Heart left ventricle (tissue), 16 donors: ENCODE results near the gene MYH3. TPM values are rescaled to one million over a fixed set of nuclear protein-coding genes. Genes with fewer than 3 reads are reported as not detected.
A peak's percentile ranks its signal among the peaks of the same experiment; 100 is the strongest.

Experiments
- ATAC-seq, 4 donors: fragments of 200-7000 bp; cut with Tn5 transposase; one replicate each; pipeline ENCODE4 v1.9.1; 2020 to 2022; ENCODE audit warnings: moderate library complexity in 4 of 4, mild to moderate bottlenecking in 3 of 4, moderate number of reproducible peaks in 1 of 4
- DNase-seq, 5 donors: peaks; one replicate each; pipeline ENCODE4 v3.0.0-alpha.2; 2020
- H3K27ac ChIP-seq, 12 donors: fragments of 200-600 bp; sonication (generic) in 4 of 12; one replicate each; pipeline versions ENCODE4 v1.5.0 to v1.8.0; 2016 to 2022; ENCODE audit warnings: mild to moderate bottlenecking in 2 of 12
- H3K27me3 ChIP-seq, 9 donors: fragments of 200-600 bp; sonication (generic) in 2 of 9; one replicate each; pipeline versions ENCODE4 v1.5.1 to v1.8.0; 2016 to 2022; ENCODE audit warnings: mild to moderate bottlenecking in 3 of 9
- H3K36me3 ChIP-seq, 9 donors: fragments of 200-600 bp; sonication (generic) in 2 of 9; one replicate each; pipeline versions ENCODE4 v1.5.0 to v1.8.0; 2018 to 2022; ENCODE audit warnings: mild to moderate bottlenecking in 2 of 9
- H3K4me1 ChIP-seq, 12 donors: fragments of 200-600 bp; sonication (generic) in 4 of 12; one replicate each; pipeline versions ENCODE4 v1.5.0 to v1.8.0; 2016 to 2022; ENCODE audit warnings: mild to moderate bottlenecking in 3 of 12
- H3K4me3 ChIP-seq, 12 donors: fragments of 200-600 bp; sonication (generic) in 4 of 12; one replicate each; pipeline versions ENCODE4 v1.5.0 to v1.8.0; 2017 to 2022; ENCODE audit warnings: mild to moderate bottlenecking in 9 of 12, moderate library complexity in 4 of 12
- H3K9me3 ChIP-seq, 12 donors: fragments of 200-600 bp; sonication (generic) in 4 of 12; one replicate each; pipeline versions ENCODE4 v1.5.0 to v1.8.0; 2016 to 2022; ENCODE audit warnings: mild to moderate bottlenecking in 1 of 12
- CTCF ChIP-seq, 12 donors: fragments of 200-600 bp; sonication (generic) in 4 of 12; IDR thresholded peaks; one replicate each; pipeline versions ENCODE4 v1.5.0 to v1.8.0; 2018 to 2022; ENCODE audit warnings: antibody characterized with exemption in 12 of 12, mild to moderate bottlenecking in 5 of 12
- POLR2A ChIP-seq, 2 donors: fragments of 450-650 bp; IDR thresholded peaks; one replicate each; pipeline ENCODE4 v1.6.1; 2017; ENCODE audit warnings: antibody characterized with exemption in 2 of 2, mild to moderate bottlenecking in 2 of 2, moderate library complexity in 2 of 2
- WGBS, 4 donors: extraction: QIAGEN DNeasy Blood & Tissue Kit in 2 of 4; methylation state at CpG; one replicate each; pipeline versions ENCODE4 v1.1.5 to v1.1.7; 2013 to 2018; 5-methylcytosine and 5-hydroxymethylcytosine counted together
- intact Hi-C, 10 donors: fragments of 100-400 bp; cut with DNase I; formaldehyde crosslinking; loops; one replicate each; pipeline versions ENCODE4 v1.11.1 to v1.14.2; 2022
- polyA plus RNA-seq, 2 donors: library from polyadenylated mRNA; stranded (reverse); fragments of 200-250 nt; gene quantifications; one replicate each; pipeline ENCODE4 v1.2.3, GENCODE V29; 2013
- total RNA-seq, 9 donors: library from RNA; depleted of rRNA in 2 of 9; stranded (reverse); fragments of >200 nt in 2 of 9; fragmentation: NEBNext Ultra II Directional in 3 of 9; extraction: Animal tissue kit (Norgen Biotek cat#: 25700) in 3 of 9; gene quantifications; one replicate each; pipeline versions ENCODE4 v1.1.0 to v1.2.4, GENCODE V29; 2016 to 2023
- donor health status: ischemic (EF 13 %, LVEDD 7.1; RV severe dilation, severe dysfunction).
- donor health status: healthy with polysubstance abuse.
- donor health status: DM: no; HTN: yes; CAD: no.
- donor health status: DM: no; HTN: no; CAD: no.
- donor health status: ischemic (EF 25% LVEDD 6.9; RV normal size, moderate dysfunction).
- donor health status: ischemic (EF 25% LVEDD 5.7; RV mildly dilated, moderate dysfunction).
- donor health status: healthy.
- donor health status: DM: yes; HTN: yes; CAD: no.
- donor health status: ischemic (EF 35%, LVEDD 5.7; RV mildly dilated, moderate dysfunction).
- donor health status: nonischemic (EF 11% LVEDD 7.7; RV severe dilation, severe dysfunction).
- donor health status: DM: yes; HTN: yes; CAD: no.
- donor health status: PGD.
- donor health status: ischemic (EF 29% LVEDD 5.4; RV normal size, mild dysfunction).
- donor health status: nonischemic (EF 23%, LVEDD 6.1; RV moderate dilation, normal function).

The MYH3 gene
- total and polyA plus RNA-seq, 11 donors: 0.13 to 1.8 (median 0.62) TPM

GRCh38 chr17:10616502-10617119 lies 40.5 kb downstream of the MYH3 start:
- DNase-seq: peak; percentile 52 to 77 (median 63)
- no peak overlapping the region for H3K4me3 ChIP-seq
- 37 to 42% (median 40%) methylated on average over 9 of the region's 9 CpGs for WGBS, 4 donors
- no peaks in the 10 kb centered on the region for H3K9me3 ChIP-seq
- H3K27me3 ChIP-seq: no peaks in the 10 kb centered on the region
- intact Hi-C loops: loop anchor here in 9 of 10 donors (2.0 to 10.0 kb wide), 5 partner anchors 288 to 694 kb away; no protein-coding TSS in a partner anchor
- ATAC-seq: peak in 3 of 4 donors; percentile 58 to 64 (median 58)
- peaks cover 0 to 15% (median 0%) of the 10 kb centered on the region in 12 donors for H3K4me1 ChIP-seq
- H3K27ac ChIP-seq: no peak overlapping the region
- TF ChIP-seq CTCF (IDR thresholded peaks at IDR 0.05): peak; percentile 92 to 100 (median 98)
- TF ChIP-seq POLR2A (IDR thresholded peaks at IDR 0.05): no peak
- H3K36me3 ChIP-seq: no peaks in the 10 kb centered on the region

- H3K36me3 ChIP-seq: no peaks in the 10 kb centered on the region
These were observed 42.5 kb downstream of the MYH3 start for GRCh38 chr17:10614536-10615155.

GRCh38 chr17:10613775-10614513 lies 43.2 kb downstream of the MYH3 start:
- no peaks in the 10 kb centered on the region for H3K36me3 ChIP-seq
- TF ChIP-seq CTCF (IDR thresholded peaks at IDR 0.05) (no peak), POLR2A (IDR thresholded peaks at IDR 0.05) (no peak)
- DNase-seq (no peak), ATAC-seq (peak in 2 of 4 donors; percentile 25 to 57)
- WGBS, 4 donors: 75 to 82% (median 79%) methylated on average over 15 to 16 of the region's 16 CpGs
- H3K4me1 ChIP-seq: peaks cover 0 to 15% (median 0%) of the 10 kb centered on the region in 12 donors
- no peak overlapping the region for H3K4me3 ChIP-seq
- no peaks in the 10 kb centered on the region for H3K27me3 ChIP-seq
- H3K27ac ChIP-seq: no peak overlapping the region
- no peaks in the 10 kb centered on the region for H3K9me3 ChIP-seq
- intact Hi-C loops: loop anchor here (1.0 to 10.0 kb wide), 8 partner anchors 285 to 692 kb away; no protein-coding TSS in a partner anchor

More at GRCh38 chr17:10614536-10615155, 42.5 kb downstream of the MYH3 start:
- 61 to 68% (median 64%) methylated on average over 6 of the region's 6 CpGs for WGBS, 4 donors
- ATAC-seq (peak in 2 of 4 donors; percentile 60 to 71), DNase-seq (peak in 1 of 5 donors; percentile 28)
- TF ChIP-seq CTCF (IDR thresholded peaks at IDR 0.05): peak; percentile 52 to 78 (median 72)
- no peak for TF ChIP-seq POLR2A (IDR thresholded peaks at IDR 0.05)
- H3K9me3 ChIP-seq: no peaks in the 10 kb centered on the region
- H3K27ac ChIP-seq: no peak overlapping the region
- peaks cover 0 to 15% (median 0%) of the 10 kb centered on the region in 12 donors for H3K4me1 ChIP-seq
- H3K4me3 ChIP-seq: no peak overlapping the region
- H3K27me3 ChIP-seq: no peaks in the 10 kb centered on the region
- intact Hi-C loops: loop anchor here (1.0 to 10.0 kb wide), 8 partner anchors 286 to 692 kb away; no protein-coding TSS in a partner anchor
